ENCODE results near the gene MYBBP1A. TPM values are rescaled to one million over a fixed set of nuclear protein-coding genes. Genes with fewer than 3 reads are reported as not detected.
A peak's percentile ranks its signal among the peaks of the same experiment; 100 is the strongest.

The MYBBP1A gene
- total RNA-seq, 5 donors from 2014 or later (not counting 1 experiment from before 2014, with no cell fraction given): 57.0 to 102 (median 94.2) TPM

DNA sequence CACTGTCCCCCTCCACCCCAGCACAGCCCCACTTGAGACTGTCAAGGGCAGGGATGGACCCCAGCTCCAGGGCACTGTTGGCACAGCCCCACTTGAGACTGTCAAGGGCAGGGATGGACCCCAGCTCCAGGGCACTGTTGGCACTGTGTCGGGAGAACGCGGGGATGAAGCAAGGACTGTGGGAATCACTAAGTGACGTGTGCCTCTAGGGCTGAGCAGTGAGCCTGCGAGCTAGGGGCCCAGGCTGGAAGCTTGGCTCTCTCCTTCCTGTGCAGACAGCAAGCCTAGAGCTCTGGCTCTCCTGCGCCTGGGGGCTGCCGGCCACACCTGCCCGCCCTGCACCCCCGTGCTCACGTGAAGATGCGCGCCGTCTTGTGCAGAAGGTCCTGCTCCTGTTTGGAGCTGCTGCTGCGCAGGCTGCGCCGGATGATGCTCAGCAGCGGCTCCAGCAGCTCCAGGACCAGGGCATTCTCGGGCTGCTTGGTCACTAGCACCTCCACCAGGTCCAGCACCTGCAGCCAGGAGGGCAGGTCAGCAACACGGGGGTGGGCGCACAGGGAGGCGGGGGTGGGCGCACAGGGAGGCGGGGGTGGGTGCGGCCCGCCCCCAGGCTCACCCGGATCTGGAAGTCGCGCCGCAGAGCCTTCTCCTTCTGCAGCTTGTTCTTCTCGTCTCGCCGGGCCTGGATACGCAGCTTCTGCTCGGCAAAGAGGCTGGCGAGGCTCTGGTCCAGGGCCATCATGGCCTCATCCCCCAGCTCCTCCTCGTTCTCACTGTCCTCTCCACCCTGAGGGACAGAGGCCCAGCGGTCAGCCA is 10.8 kb downstream of the MYBBP1A start:
- H3K36me3 Mint-ChIP-seq: peaks cover 22% of the 10 kb centered on the region

GRCh38 chr17:4543557-4544026 is 11.6 kb downstream of the MYBBP1A start:
- POLR2A ChIA-PET: no interaction called here
- H3K9me3 Mint-ChIP-seq: no peaks in the 10 kb centered on the region
- H3K36me3 Mint-ChIP-seq: peaks cover 22% of the 10 kb centered on the region
- H3K4me1 Mint-ChIP-seq: no peaks in the 10 kb centered on the region
- no peak overlapping the region for H3K27ac Mint-ChIP-seq
- Histone ChIP-seq H3K4me3 (ENCODE audit: control insufficient read depth in 1 of 2, extremely low read depth in 1 of 2, low read length in 1 of 2) (no peak overlapping the region), H3K27ac (ENCODE audit: low read length) (no peak overlapping the region), H3K4me1 (ENCODE audit: control insufficient read depth in 1 of 2, extremely low read depth in 1 of 2, insufficient read depth in 2 of 2, low read length in 2 of 2) (no peaks in the 10 kb centered on the region), H3K27me3 (replicated peaks in 1 of 2; ENCODE audit: control insufficient read depth in 2 of 2, extremely low read depth in 1 of 2, insufficient read depth in 2 of 2, low read length in 1 of 2) (no peaks in the 10 kb centered on the region), H3K9me3 (no peaks in the 10 kb centered on the region), H3K36me3 (ENCODE audit: control insufficient read depth in 2 of 2, extremely low read depth in 1 of 2, insufficient read depth in 1 of 2, low read length in 1 of 2) (peaks cover 44 to 89% of the 10 kb centered on the region in 2 donors)
- 87% methylated on average over 17 of the region's 19 CpGs for WGBS (ENCODE audit: insufficient coverage)
- H3K4me3 Mint-ChIP-seq: no peak overlapping the region
- DNase-seq (no peak), ATAC-seq (replicated peaks in 1 of 4) (no peak)
- CTCF ChIA-PET: no interaction called here
- no peaks in the 10 kb centered on the region for H3K27me3 Mint-ChIP-seq

More for the DNA sequence above, 10.8 kb downstream of the MYBBP1A start:
- no peaks in the 10 kb centered on the region for H3K4me1 ChIP-seq (ENCODE audit: control insufficient read depth in 1 of 2, extremely low read depth in 1 of 2, insufficient read depth in 2 of 2, low read length in 2 of 2)
- H3K4me3 ChIP-seq (ENCODE audit: control insufficient read depth in 1 of 2, extremely low read depth in 1 of 2, low read length in 1 of 2): no peak overlapping the region
- H3K4me3 Mint-ChIP-seq: no peak overlapping the region
- DNase-seq: no peak
- H3K27ac Mint-ChIP-seq: no peak overlapping the region
- no peaks in the 10 kb centered on the region for H3K27me3 Mint-ChIP-seq
- ChIA-PET POLR2A (no interaction called here), CTCF (interaction anchor here in 1 of 2 donors (0.6 kb wide), 1 partner anchor 70 kb away, joined by 4 read pairs; no protein-coding TSS in a partner anchor)
- no peaks in the 10 kb centered on the region for H3K9me3 ChIP-seq
- H3K36me3 ChIP-seq (ENCODE audit: control insufficient read depth in 2 of 2, extremely low read depth in 1 of 2, insufficient read depth in 1 of 2, low read length in 1 of 2): peaks cover 42 to 89% of the 10 kb centered on the region in 2 donors
- no peak for ATAC-seq (replicated peaks in 1 of 4)
- WGBS (ENCODE audit: insufficient coverage): 95% methylated on average over 30 of the region's 37 CpGs
- H3K4me1 Mint-ChIP-seq: no peaks in the 10 kb centered on the region
- no peaks in the 10 kb centered on the region for H3K27me3 ChIP-seq (replicated peaks in 1 of 2; ENCODE audit: control insufficient read depth in 2 of 2, extremely low read depth in 1 of 2, insufficient read depth in 2 of 2, low read length in 1 of 2)
- no peaks in the 10 kb centered on the region for H3K9me3 Mint-ChIP-seq
- no peak overlapping the region for H3K27ac ChIP-seq (ENCODE audit: low read length)

DNA sequence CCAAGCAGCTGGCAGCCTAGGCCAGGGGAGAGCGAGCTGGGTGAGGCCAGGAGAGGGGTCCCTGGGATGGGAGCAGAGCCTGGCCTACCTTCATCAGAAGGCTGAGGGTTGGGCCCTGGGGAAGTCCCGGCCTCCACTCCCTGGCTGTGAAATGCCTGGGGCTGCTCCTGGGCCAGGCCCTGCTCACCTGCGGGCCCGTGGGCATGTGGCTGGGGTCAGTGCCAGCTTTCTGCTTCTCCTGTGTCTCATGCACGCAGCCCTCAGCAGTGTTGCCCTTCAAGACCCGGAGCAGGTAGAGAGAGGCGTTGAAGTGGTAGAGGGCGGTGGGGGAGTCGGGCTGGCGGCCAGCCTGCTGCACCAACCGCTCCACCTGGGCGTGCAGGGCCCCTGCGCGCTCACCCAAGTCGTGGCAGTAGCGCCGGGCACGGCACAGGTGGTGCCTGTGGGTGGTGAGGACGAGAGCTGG is 12.4 kb downstream of the MYBBP1A start:
- H3K4me1 Mint-ChIP-seq: no peaks in the 10 kb centered on the region
- H3K4me3 Mint-ChIP-seq: no peak overlapping the region
- ChIA-PET POLR2A (no interaction called here), CTCF (no interaction called here)
- H3K36me3 ChIP-seq (ENCODE audit: control insufficient read depth in 2 of 2, extremely low read depth in 1 of 2, insufficient read depth in 1 of 2, low read length in 1 of 2): peaks cover 41 to 83% of the 10 kb centered on the region in 2 donors
- ATAC-seq (replicated peaks in 1 of 4): no peak
- no peaks in the 10 kb centered on the region for H3K27me3 Mint-ChIP-seq
- H3K27ac Mint-ChIP-seq: no peak overlapping the region
- H3K27ac ChIP-seq (ENCODE audit: low read length): no peak overlapping the region
- no peaks in the 10 kb centered on the region for H3K9me3 Mint-ChIP-seq
- WGBS (ENCODE audit: insufficient coverage): 97% methylated on average over 5 of the region's 19 CpGs
- no peak for DNase-seq
- no peaks in the 10 kb centered on the region for H3K4me1 ChIP-seq (ENCODE audit: control insufficient read depth in 1 of 2, extremely low read depth in 1 of 2, insufficient read depth in 2 of 2, low read length in 2 of 2)
- no peaks in the 10 kb centered on the region for H3K27me3 ChIP-seq (replicated peaks in 1 of 2; ENCODE audit: control insufficient read depth in 2 of 2, extremely low read depth in 1 of 2, insufficient read depth in 2 of 2, low read length in 1 of 2)
- no peaks in the 10 kb centered on the region for H3K9me3 ChIP-seq
- H3K36me3 Mint-ChIP-seq: peaks cover 22% of the 10 kb centered on the region
- no peak overlapping the region for H3K4me3 ChIP-seq (ENCODE audit: control insufficient read depth in 1 of 2, extremely low read depth in 1 of 2, low read length in 1 of 2)

GRCh38 chr17:4542003-4542725 is 13.0 kb downstream of the MYBBP1A start:
- ChIA-PET CTCF (no interaction called here), POLR2A (no interaction called here)
- Histone ChIP-seq H3K36me3 (ENCODE audit: control insufficient read depth in 2 of 2, extremely low read depth in 1 of 2, insufficient read depth in 1 of 2, low read length in 1 of 2) (peaks cover 35 to 77% of the 10 kb centered on the region in 2 donors), H3K9me3 (no peaks in the 10 kb centered on the region), H3K27ac (ENCODE audit: low read length) (no peak overlapping the region), H3K4me1 (ENCODE audit: control insufficient read depth in 1 of 2, extremely low read depth in 1 of 2, insufficient read depth in 2 of 2, low read length in 2 of 2) (no peaks in the 10 kb centered on the region), H3K4me3 (ENCODE audit: control insufficient read depth in 1 of 2, extremely low read depth in 1 of 2, low read length in 1 of 2) (no peak overlapping the region), H3K27me3 (replicated peaks in 1 of 2; ENCODE audit: control insufficient read depth in 2 of 2, extremely low read depth in 1 of 2, insufficient read depth in 2 of 2, low read length in 1 of 2) (no peaks in the 10 kb centered on the region)
- peaks cover 20% of the 10 kb centered on the region for H3K36me3 Mint-ChIP-seq
- no peak for ATAC-seq (replicated peaks in 1 of 4)
- H3K4me3 Mint-ChIP-seq: no peak overlapping the region
- no peak for DNase-seq
- H3K4me1 Mint-ChIP-seq: no peaks in the 10 kb centered on the region
- H3K9me3 Mint-ChIP-seq: no peaks in the 10 kb centered on the region
- H3K27me3 Mint-ChIP-seq: no peaks in the 10 kb centered on the region
- peak overlapping the region in 1 of 2 donors; percentile 11 for H3K27ac Mint-ChIP-seq
- 98% methylated on average over 13 of the region's 14 CpGs for WGBS (ENCODE audit: insufficient coverage)

GRCh38 chr17:4541328-4542002 is 13.7 kb downstream of the MYBBP1A start:
- H3K4me1 Mint-ChIP-seq: peaks cover 0 to 1% (median 0%) of the 10 kb centered on the region in 3 donors

DNA sequence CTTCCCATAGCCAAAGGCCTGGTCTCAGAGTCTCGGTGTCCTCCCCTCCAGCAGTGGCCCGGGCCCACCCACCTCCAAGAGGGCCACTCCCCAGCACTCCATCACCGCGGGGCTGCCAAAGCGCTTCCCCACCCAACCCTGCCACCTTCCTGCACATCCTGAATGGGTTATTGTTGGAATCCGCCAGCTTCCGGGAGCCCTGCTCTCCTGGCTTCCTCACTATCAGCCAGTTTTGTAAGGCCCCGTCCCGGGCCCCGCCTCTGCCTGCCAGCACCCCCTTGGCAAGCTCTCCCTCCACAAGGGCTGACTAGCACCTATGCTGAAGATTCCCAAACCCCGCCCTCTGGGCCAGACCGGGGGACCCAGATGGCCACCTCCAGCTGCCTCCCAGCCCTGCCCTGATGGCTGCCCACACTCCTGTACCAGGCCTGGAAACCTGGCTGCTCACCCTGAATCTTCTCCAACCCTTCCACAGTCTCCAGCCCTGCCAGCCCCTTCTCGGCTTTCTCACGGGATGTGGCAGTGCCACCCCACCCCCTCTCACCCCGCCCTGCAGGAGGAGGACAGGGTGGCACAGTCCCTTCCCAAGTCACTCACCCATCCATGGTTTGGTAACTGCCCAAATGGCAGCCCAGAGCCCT is 14.4 kb downstream of the MYBBP1A start:
- Histone ChIP-seq H3K27ac (ENCODE audit: low read length) (no peak overlapping the region), H3K27me3 (replicated peaks in 1 of 2; ENCODE audit: control insufficient read depth in 2 of 2, extremely low read depth in 1 of 2, insufficient read depth in 2 of 2, low read length in 1 of 2) (no peaks in the 10 kb centered on the region), H3K4me1 (ENCODE audit: control insufficient read depth in 1 of 2, extremely low read depth in 1 of 2, insufficient read depth in 2 of 2, low read length in 2 of 2) (no peaks in the 10 kb centered on the region), H3K9me3 (no peaks in the 10 kb centered on the region), H3K4me3 (ENCODE audit: control insufficient read depth in 1 of 2, extremely low read depth in 1 of 2, low read length in 1 of 2) (no peak overlapping the region), H3K36me3 (ENCODE audit: control insufficient read depth in 2 of 2, extremely low read depth in 1 of 2, insufficient read depth in 1 of 2, low read length in 1 of 2) (peaks cover 33 to 65% of the 10 kb centered on the region in 2 donors)
- CTCF ChIA-PET: no interaction called here
- ATAC-seq (replicated peaks in 1 of 4) (no peak), DNase-seq (no peak)
- Mint-ChIP-seq H3K9me3 (no peaks in the 10 kb centered on the region), H3K4me1 (peaks cover 0 to 1% (median 0%) of the 10 kb centered on the region in 3 donors), H3K27me3 (no peaks in the 10 kb centered on the region), H3K36me3 (peaks cover 14% of the 10 kb centered on the region), H3K4me3 (no peak overlapping the region), H3K27ac (no peak overlapping the region)
- 90% methylated on average over 14 of the region's 15 CpGs for WGBS (ENCODE audit: insufficient coverage)
- POLR2A ChIA-PET: no interaction called here

More at GRCh38 chr17:4541328-4542002, 13.7 kb downstream of the MYBBP1A start:
- H3K27me3 ChIP-seq (replicated peaks in 1 of 2; ENCODE audit: control insufficient read depth in 2 of 2, extremely low read depth in 1 of 2, insufficient read depth in 2 of 2, low read length in 1 of 2): no peaks in the 10 kb centered on the region
- no peak overlapping the region for H3K27ac Mint-ChIP-seq
- no peaks in the 10 kb centered on the region for H3K9me3 ChIP-seq
- no peak overlapping the region for H3K27ac ChIP-seq (ENCODE audit: low read length)
- no peaks in the 10 kb centered on the region for H3K9me3 Mint-ChIP-seq
- ChIA-PET POLR2A (no interaction called here), CTCF (no interaction called here)
- WGBS (ENCODE audit: insufficient coverage): 93% methylated on average over 23 of the region's 29 CpGs
- H3K36me3 Mint-ChIP-seq: peaks cover 15% of the 10 kb centered on the region
- ATAC-seq (replicated peaks in 1 of 4) (no peak), DNase-seq (no peak)
- no peak overlapping the region for H3K4me3 ChIP-seq (ENCODE audit: control insufficient read depth in 1 of 2, extremely low read depth in 1 of 2, low read length in 1 of 2)
- no peak overlapping the region for H3K4me3 Mint-ChIP-seq
- H3K4me1 ChIP-seq (ENCODE audit: control insufficient read depth in 1 of 2, extremely low read depth in 1 of 2, insufficient read depth in 2 of 2, low read length in 2 of 2): no peaks in the 10 kb centered on the region
- no peaks in the 10 kb centered on the region for H3K27me3 Mint-ChIP-seq
- peaks cover 33 to 70% of the 10 kb centered on the region in 2 donors for H3K36me3 ChIP-seq (ENCODE audit: control insufficient read depth in 2 of 2, extremely low read depth in 1 of 2, insufficient read depth in 1 of 2, low read length in 1 of 2)

Data from T-cell (primary cell).